Tibial nerve (tissue), 3 donors: ENCODE measurements around the gene SLX4IP.

ENCODE experiments used
- CTCF ChIP-seq, 5 experiments: fragments of 200-600 bp in 3 of 5; fragments of 450-650 bp in 2 of 5; sonication (generic) in 3 of 5; IDR thresholded peaks; one replicate each; pipeline ENCODE4 v1.5.1; 2016 to 2019; ENCODE audit warnings: antibody characterized with exemption in 5 of 5, mild to moderate bottlenecking in 3 of 5, moderate library complexity in 2 of 5
- POLR2A ChIP-seq, 2 donors: fragments of 450-650 bp; IDR thresholded peaks; one replicate each; pipeline ENCODE4 v1.6.1; 2017; ENCODE audit warnings: antibody characterized with exemption in 2 of 2, mild to moderate bottlenecking in 2 of 2, moderate library complexity in 2 of 2

DNA sequence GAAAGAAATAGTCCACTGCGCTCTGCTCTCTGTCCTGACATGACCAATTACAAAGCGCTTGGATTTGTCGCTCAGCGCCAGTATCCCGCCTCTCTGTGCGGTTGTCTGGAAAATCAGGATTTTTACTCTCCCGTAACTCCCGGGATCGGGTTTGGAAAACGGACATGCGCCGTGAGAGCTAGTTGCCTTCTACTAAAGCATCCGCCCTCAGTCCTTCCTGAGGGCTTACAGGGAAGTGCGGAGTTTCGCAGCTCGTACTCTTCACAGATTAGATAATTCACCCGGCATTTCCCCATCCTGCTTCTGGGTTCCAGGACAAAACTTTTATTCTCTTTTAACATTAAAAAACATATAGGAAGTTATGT, 656 bp upstream of the SLX4IP start:
- TF ChIP-seq CTCF (IDR thresholded peaks at IDR 0.05) (peak in 1 of 5 experiments; percentile 46), POLR2A (IDR thresholded peaks at IDR 0.05) (peak; percentile 83 to 84)
